ENCODE measurements around the gene PIP5KL1.

- no peak for TF ChIP-seq TAF1 (IDR thresholded peaks at IDR 0.05; ENCODE audit: low read depth)
- TF ChIP-seq CTCF (IDR thresholded peaks at IDR 0.05; ENCODE audit: poor library complexity, severe bottlenecking): no peak
- no peak for TF ChIP-seq POLR2AphosphoS5 (IDR thresholded peaks at IDR 0.05)
- TF ChIP-seq MXI1 (conservative IDR thresholded peaks at IDR 0.05; ENCODE audit: poor library complexity, severe bottlenecking): no peak
Observed at GRCh38 chr9:127965953-127966352, 35.4 kb upstream of the PIP5KL1 start.

Data from neural cell (in vitro differentiated cells).